Stimulated activated CD8-positive, alpha-beta memory T cell treated with anti-CD3 and anti-CD28 coated beads, Interleukin-4, amount 100 ng/mL, for 1 hour (primary cell): ENCODE measurements around the gene FPR3.
"Not testable (repeated sequence)": the region's sequence is repeated elsewhere in the genome, so short reads cannot be mapped to it uniquely, and the experiment has no call there.

Experiments used
- DNase-seq, 2 donors: peaks; one replicate each; pipeline ENCODE4 v3.0.0-alpha.2; 2020; ENCODE audit warnings: low read depth in 2 of 2, low spot score in 1 of 2

FPR3 gene

GRCh38 chr19:51783372-51783771 is 11.6 kb upstream of the FPR3 start:
- no peak for DNase-seq

DNA sequence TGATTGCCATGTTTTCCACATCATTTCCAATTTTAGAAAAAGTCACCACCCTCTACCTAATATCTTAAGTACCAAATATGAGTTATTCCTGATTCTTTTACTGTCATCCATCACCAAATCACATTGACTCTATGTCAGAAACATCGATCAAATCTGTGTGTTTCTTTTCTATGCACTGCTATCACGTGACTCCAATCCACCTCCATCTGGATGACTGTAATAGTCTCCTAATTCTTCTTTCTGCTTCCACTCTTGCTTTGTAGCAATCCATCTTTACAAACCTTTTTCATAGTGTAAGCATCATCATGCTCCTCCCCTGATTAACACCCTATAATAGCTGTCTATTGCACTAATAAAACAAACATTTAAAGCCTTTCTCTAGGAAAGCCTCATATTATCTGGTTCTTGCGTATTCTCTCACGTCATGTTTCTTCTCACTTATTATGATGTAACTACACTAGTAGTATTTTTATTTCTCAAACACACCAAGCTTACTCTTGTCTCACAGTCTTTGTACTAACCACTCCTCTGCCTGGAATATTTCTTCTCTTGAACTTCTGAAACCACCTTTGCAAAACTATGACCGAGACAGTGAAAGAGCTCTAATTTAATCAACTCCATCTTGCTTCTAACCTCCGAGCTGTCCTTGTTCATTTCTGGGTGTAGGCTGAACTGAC is 10.7 kb upstream of the FPR3 start:
- no peak for DNase-seq

DNA sequence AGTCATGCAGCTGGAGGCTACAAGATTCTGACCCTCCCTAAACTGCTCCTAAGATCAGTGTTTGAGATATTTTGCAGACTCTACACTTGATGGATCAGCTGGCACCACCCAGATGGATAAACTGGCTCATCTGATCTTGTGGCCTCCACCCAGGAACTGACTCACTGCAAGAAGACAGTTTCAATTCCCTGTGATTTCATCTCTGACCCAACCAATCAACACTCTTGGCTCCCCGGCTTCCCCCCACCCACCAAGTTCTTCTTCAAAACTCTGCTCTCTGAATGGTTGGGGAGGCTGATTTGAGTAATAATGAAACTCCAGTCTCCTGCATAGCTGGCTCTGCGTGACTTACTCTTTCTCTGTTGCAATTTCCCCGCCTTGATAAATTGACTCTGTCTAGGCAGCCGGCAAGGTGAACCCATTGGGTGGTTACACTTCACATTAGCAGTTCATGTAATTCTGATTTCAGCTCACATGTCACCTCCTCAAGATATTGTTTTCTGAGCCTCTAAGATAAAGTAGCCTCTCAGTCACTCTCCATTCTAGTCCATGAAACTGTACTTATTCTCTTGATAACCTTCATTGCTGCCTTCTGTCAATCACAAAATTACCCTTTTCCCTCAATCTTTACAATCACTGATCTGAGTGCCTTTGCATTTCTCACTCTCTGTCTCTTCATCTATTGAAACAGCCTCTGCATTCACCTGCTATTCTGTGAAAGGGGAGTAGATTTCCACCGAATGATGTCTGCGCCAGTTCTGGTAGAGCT is 9.9 kb upstream of the FPR3 start:
- DNase-seq, result no peak

GRCh38 chr19:51786646-51787494 is 8.1 kb upstream of the FPR3 start:
- DNase-seq, result no peak

DNA sequence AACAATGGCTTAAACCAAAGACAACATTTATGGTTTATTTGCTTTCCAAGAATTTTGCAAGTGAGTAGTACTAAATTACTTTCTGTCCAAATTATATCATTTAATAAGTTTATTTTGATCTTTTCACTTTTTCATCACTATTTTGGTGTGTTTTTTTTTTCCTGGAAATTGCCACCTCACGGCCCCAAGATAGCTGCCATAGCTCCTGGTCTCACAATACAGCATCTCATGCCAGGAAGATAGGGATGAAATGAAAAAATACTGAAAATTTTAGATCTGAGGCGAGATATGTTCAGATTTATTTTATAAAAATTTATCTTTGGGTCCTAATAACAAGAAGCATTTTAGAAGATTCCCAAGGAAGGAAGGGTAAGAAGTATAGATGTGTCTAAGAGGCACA is 6.9 kb upstream of the FPR3 start:
- no peak for DNase-seq

DNA sequence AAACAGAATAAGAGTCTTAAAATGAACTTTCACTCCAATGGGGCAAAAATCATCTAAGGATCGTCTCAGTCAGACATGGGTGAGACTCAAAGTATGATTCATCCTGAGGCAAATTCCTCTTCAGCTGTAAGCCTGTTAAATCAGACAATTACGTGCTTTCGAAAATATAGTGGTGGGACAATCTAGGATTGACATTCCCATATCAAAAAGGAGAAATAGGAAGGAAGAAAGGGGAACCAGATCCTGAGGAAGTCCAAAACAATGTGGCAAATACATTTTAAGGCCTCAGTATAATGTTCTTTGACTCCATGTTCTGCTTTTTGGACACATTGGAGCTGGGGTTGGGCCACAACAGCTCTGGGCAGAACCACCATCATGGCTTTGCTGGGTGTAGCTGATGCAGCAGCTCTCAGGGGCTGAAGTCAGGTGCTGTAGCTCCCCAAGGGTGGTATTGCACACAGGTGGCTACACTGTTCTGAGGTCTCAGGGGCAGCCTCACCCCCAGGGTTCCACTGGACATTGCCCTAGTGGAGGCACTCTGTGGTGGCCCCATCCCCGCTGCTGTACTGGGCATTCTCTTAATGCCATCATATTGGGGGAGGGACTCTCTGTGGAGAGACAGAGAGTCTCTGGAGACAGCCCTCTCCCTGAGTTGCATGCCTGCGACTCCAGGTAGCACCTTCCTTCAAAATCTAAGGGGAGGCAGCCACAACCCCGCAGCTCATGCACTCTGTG is 5.7 kb upstream of the FPR3 start:
- no peak for DNase-seq

DNA sequence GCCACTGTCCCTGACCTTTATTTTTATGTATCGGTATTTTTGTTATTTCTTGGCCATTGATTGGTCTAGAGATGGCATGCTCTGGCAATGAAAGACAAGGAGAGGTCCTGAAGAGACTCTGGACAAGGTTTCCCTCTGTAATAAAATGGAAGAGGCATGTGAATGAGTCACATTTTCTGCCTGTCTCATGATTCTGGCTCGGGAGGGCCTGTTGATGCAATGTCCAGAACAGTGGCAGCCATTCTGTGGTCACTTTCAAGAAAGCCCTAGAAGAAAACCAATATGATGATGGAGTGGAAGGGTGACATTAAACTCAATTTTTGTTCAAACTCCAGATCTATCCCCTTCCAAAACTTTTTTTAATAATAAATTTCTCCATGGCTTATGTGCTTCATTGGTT is 2.0 kb upstream of the FPR3 start:
- no peak for DNase-seq

GRCh38 chr19:51793994-51794393 is 963 bp upstream of the FPR3 start:
- DNase-seq, result no peak

- no peak for DNase-seq
Measured at GRCh38 chr19:51796195-51796679, 1.3 kb downstream of the FPR3 start.

GRCh38 chr19:51797480-51797879 is 2.5 kb downstream of the FPR3 start:
- no peak for DNase-seq

DNA sequence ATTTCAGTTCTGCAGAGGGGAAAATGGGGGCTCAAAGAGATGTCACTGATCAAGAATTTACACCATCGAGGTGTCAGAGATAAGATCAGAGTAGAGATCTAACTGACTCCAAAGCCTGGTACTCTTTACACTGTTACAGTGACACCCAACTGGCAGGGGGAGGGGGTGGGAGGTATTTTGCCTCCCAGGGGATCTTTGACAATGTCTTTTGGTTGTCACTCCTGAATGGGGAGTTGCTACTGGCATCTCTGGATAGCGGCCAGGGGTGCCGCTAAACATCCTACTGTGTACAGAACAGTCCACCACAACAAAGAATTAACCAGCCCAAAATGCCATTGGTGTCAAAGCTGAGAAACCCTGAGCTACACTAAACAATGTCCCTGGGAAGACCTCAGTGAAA is 3.1 kb downstream of the FPR3 start:
- DNase-seq, result no peak

DNA sequence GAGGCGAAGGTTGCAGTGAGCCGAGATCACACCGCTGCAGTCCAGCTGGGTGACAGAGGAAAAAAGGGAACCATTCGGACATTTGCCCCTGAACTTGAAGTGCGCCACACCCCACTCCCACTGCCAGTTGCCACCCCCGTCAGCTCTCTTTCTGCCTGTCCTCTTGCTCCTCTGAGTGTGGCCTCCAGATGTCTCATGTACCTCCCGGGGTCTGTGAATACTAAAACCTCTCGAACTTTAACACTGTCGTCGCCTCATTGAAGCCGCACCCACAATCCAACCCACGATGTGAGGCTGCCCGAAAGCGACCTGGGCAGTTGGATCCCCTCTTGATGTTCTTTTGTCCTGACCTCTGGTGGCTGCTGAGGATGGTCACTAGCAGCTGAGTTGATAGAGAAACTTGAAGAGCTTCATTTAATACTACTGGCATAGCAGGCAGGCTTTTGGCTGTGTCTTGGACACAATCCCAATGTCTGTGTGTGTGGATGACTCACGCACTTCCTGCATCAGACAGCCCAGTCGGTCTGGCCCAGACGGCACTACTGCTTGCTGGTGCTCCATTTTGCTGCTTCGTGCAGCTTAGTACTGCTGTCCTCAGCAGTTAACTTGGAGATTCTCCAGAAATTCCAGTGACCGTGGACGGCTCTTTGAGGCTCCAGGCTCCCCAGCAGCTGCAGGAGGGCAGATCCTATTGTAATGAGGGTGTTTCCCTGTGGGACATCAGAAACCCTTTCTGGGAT is 4.2 kb downstream of the FPR3 start:
- no peak for DNase-seq

- no peak for DNase-seq
Measured at GRCh38 chr19:51799774-51800472, 5.0 kb downstream of the FPR3 start.

- no peak for DNase-seq
Measured at GRCh38 chr19:51800473-51801244, 5.7 kb downstream of the FPR3 start.

- no peak for DNase-seq
Measured at GRCh38 chr19:51802775-51803174, 7.8 kb downstream of the FPR3 start.

DNA sequence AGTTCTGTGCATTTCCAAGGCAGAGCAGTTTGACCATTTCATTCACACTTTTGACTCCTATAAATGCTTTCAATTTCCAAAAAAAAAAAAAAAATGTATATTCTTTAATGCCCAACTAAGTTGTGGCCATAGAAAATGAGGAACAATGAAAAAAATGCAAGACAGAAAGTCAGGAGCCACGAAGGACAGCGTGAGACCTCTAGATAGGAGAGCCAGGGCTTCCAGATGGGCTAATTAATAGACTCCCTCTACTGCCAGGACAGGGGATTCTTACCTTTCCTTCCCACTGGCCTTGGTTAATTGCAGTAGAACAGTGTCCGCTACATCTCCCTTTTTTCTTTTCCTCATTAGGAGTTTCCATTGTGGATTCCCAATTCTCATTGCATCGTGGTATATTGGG is 8.6 kb downstream of the FPR3 start:
- no peak for DNase-seq

DNA sequence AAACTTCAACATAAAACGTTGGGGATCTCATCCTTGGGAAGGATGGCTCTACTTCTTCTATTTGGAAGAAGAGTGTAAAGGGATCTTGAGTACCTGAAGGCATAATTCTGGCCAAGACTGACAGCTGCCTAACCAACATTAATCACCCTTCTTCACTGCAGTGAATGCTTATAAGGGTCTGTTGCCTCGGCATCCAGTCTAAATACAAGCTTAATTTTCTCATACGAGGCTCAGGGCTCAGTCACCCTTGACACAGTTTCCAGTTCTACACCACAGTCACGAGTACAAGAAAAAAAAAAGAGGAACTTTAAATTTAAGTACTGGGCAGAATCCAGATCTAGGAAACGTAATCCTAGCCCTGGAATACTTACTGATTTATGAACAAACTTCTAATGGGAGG is 9.0 kb downstream of the FPR3 start:
- no peak for DNase-seq

DNA sequence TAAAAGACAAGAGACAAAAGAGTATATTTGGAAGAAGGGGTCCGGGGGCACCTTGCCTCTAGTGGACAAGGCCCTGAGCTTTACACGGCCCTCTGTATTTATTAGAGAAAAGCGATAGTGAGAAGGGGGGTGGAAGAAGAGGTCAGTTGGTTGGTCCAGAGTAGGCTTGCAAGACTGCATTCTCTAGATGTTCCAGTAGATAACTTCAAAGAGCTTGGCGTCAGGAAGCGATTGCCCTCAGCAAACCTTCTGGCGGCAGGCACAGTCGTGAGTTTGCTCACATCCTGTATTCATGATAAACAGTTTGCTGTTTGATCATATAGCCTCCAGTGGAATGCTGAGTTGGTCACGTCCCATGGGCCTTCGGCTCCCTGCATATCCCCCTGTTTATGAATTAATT is 9.8 kb downstream of the FPR3 start:
- not testable (repeated sequence) for DNase-seq

- not testable (repeated sequence) for DNase-seq
Measured at GRCh38 chr19:51805396-51805795, 10.4 kb downstream of the FPR3 start.
